Endothelial cell of umbilical vein (primary cell): ENCODE measurements around the gene SPNS2. TPM values are rescaled to one million over a fixed set of nuclear protein-coding genes. Genes with fewer than 3 reads are reported as not detected.

Experiments used
- BruUV-seq: library from RNA; stranded (reverse); fragments of 400-500 nt; replicated peaks from 2 replicates; lab custom pipeline; 2021; lab: Mats Ljungman, UMichigan
- CTCF ChIA-PET: fragments of 300-600, 350-600 bp; sonication (Branson Sonifier 250); formaldehyde crosslinking; loops from one replicate; lab custom pipeline; 2021; ENCODE audit warnings: antibody characterized with exemption, inconsistent platforms; lab: Charles Lee
- POLR2A ChIA-PET: fragments of 300-600, 350-600 bp; sonication (Branson Sonifier 250); formaldehyde crosslinking; loops from one replicate; lab custom pipeline; 2021; ENCODE audit warnings: antibody characterized with exemption, inconsistent platforms; lab: Charles Lee
- DNase-seq: peaks from one replicate; pipeline ENCODE4 v3.0.0-alpha.2; 2011; ENCODE audit warnings: low read depth, low spot score
- FAIRE-seq: peaks from 2 replicates; lab custom pipeline; 2011; peaks lifted over from hg19 to GRCh38; lab: Jason Lieb, UNC
- H2AFZ ChIP-seq: 2 replicates; pipeline ENCODE4 v1.6.0; 2012; ENCODE audit warnings: low read depth, low read length, control low read depth, inconsistent platforms
- H3K27ac ChIP-seq: 2 replicates; pipeline ENCODE4 v1.5.1; 2011; ENCODE audit warnings: low read depth, mild to moderate bottlenecking, control low read depth, low read length, moderate library complexity; ENCODE audit not compliant: insufficient read depth
- H3K27me3 ChIP-seq, 2 experiments: 2 replicates each; pipeline versions ENCODE4 v1.6.0 to v1.6.1; 2011; ENCODE audit warnings: low read length in 2 of 2, mixed read lengths in 1 of 2; ENCODE audit not compliant: control insufficient read depth in 2 of 2, insufficient read depth in 2 of 2
- H3K36me3 ChIP-seq, 2 experiments: 2 replicates in 1 of 2; 3 replicates in 1 of 2; pipeline ENCODE4 v1.5.1; 2011; ENCODE audit warnings: low read length in 2 of 2, mild to moderate bottlenecking in 1 of 2, moderate library complexity in 1 of 2; ENCODE audit not compliant: control insufficient read depth in 2 of 2, insufficient read depth in 2 of 2; ENCODE audit errors: extremely low read depth in 1 of 2
- H3K4me1 ChIP-seq: 3 replicates; pipeline ENCODE4 v1.5.1; 2011; ENCODE audit warnings: mild to moderate bottlenecking, low read length; ENCODE audit not compliant: control insufficient read depth, insufficient read depth; ENCODE audit errors: extremely low read depth
- H3K4me2 ChIP-seq: 2 replicates; pipeline ENCODE4 v1.6.1; 2011; ENCODE audit warnings: low read length, control low read depth, mixed read lengths; ENCODE audit not compliant: insufficient read depth
- H3K4me3 ChIP-seq, 3 experiments: fragments of 200-600 bp in 1 of 3; sonication (generic), shearing (Covaris generic) in 1 of 3; replicated peaks in 1 of 3; 2 replicates each; pipeline ENCODE4 v1.5.1; 2011 to 2016; ENCODE audit warnings: control low read depth in 3 of 3, low read length in 3 of 3, mild to moderate bottlenecking in 2 of 3, inconsistent platforms in 1 of 3, low read depth in 1 of 3, moderate library complexity in 1 of 3; ENCODE audit not compliant: insufficient read depth in 1 of 3
- H3K79me2 ChIP-seq: 2 replicates; pipeline ENCODE4 v1.6.0; 2012; ENCODE audit warnings: low read length, inconsistent platforms; ENCODE audit not compliant: control insufficient read depth, insufficient read depth
- H3K9ac ChIP-seq: replicated peaks from 2 replicates; pipeline ENCODE3; 2011; ENCODE audit warnings: low read length, control low read depth; ENCODE audit not compliant: insufficient read depth; ENCODE audit errors: extremely low read depth
- H3K9me1 ChIP-seq: replicated peaks from 3 replicates; pipeline ENCODE4 v1.6.0; 2011; ENCODE audit warnings: mild to moderate bottlenecking, low read length; ENCODE audit not compliant: control insufficient read depth, insufficient read depth; ENCODE audit errors: extremely low read depth
- H3K9me3 ChIP-seq: replicated peaks from 2 replicates; pipeline ENCODE4 v1.5.1; 2012; ENCODE audit warnings: low read length, inconsistent platforms; ENCODE audit not compliant: control insufficient read depth, insufficient read depth
- H4K20me1 ChIP-seq: replicated peaks from 2 replicates; pipeline ENCODE3; 2011; ENCODE audit warnings: mild to moderate bottlenecking, low read length; ENCODE audit not compliant: control insufficient read depth, insufficient read depth; ENCODE audit errors: extremely low read depth
- EZH2 ChIP-seq: IDR thresholded peaks from 2 replicates; pipeline ENCODE4 v1.6.1; 2012; ENCODE audit warnings: borderline replicate concordance, low read depth, mild to moderate bottlenecking, moderate library complexity, low read length, inconsistent platforms; ENCODE audit not compliant: severe bottlenecking
- FOS ChIP-seq: IDR thresholded peaks from 2 replicates; pipeline ENCODE4 v1.6.1; 2011; ENCODE audit warnings: mild to moderate bottlenecking, low read length, moderate library complexity, borderline replicate concordance; ENCODE audit not compliant: insufficient read depth
- GATA2 ChIP-seq: IDR thresholded peaks from 2 replicates; pipeline ENCODE4 v1.7.0; 2011; ENCODE audit warnings: low read depth, mild to moderate bottlenecking, moderate library complexity, mixed read lengths, low read length; ENCODE audit not compliant: insufficient read length, insufficient read depth
- JUN ChIP-seq: IDR thresholded peaks from 2 replicates; pipeline ENCODE4 v1.6.1; 2011; ENCODE audit warnings: borderline replicate concordance, low read depth; ENCODE audit not compliant: insufficient read length, insufficient read depth
- MYC ChIP-seq: IDR thresholded peaks from one replicate; pipeline ENCODE4 v1.6.1; 2011; ENCODE audit warnings: mild to moderate bottlenecking, low read depth, low read length
- POLR2A ChIP-seq: IDR thresholded peaks from 2 replicates; pipeline ENCODE4 v1.6.1; 2012; ENCODE audit warnings: low read depth, mild to moderate bottlenecking, control low read depth, low read length
- POLR2AphosphoS5 ChIP-seq: IDR thresholded peaks from 2 replicates; pipeline ENCODE4 v1.6.1; 2012; ENCODE audit warnings: low read depth, mild to moderate bottlenecking, control low read depth, low read length, moderate library complexity; ENCODE audit not compliant: insufficient read depth
- dilution Hi-C: fragments of 300-500 bp; cut with MboI; formaldehyde crosslinking; loops from one replicate; pipeline ENCODE4 v1.15.0; 2019; ENCODE audit warnings: low sequenced_read_pairs; ENCODE audit not compliant: extremely low pct_ligation_motif_present
- intact Hi-C: fragments of 100-400 bp; cut with micrococcal nuclease; formaldehyde crosslinking; loops from one replicate; pipeline ENCODE4 v1.10.0; 2022
- polyA plus RNA-seq, 4 experiments: library from polyadenylated mRNA; depleted of rRNA in 3 of 4; stranded (reverse) in 3 of 4; unstranded in 1 of 4; fragments of >200 nt; gene quantifications; 2 replicates each; pipeline versions ENCODE4 v1.2.1 to v1.2.3, GENCODE V29; 2011 to 2012; ENCODE audit warnings: missing spikeins in 1 of 4
- total RNA-seq: library from RNA; stranded (reverse); gene quantifications from 2 replicates; pipeline ENCODE4 v1.2.3, GENCODE V29; 2021
- TF ChIP-seq, protein P1 (sequence below): IDR thresholded peaks from 2 replicates; pipeline ENCODE4 v1.6.1; 2011; ENCODE audit not compliant: insufficient read depth, insufficient read length
- TF ChIP-seq, protein P2 (sequence below), 2 donors: IDR thresholded peaks; 1 replicate in 1 of 2; 2 replicates in 1 of 2; pipeline ENCODE4 v1.5.1; 2011; ENCODE audit warnings: low read length in 2 of 2, mild to moderate bottlenecking in 2 of 2, moderate library complexity in 2 of 2, control low read depth in 1 of 2, inconsistent platforms in 1 of 2, low read depth in 1 of 2; ENCODE audit not compliant: insufficient read depth in 1 of 2; ENCODE audit errors: extremely low read depth in 1 of 2

SPNS2 gene
- total and polyA plus RNA-seq, 2 donors (not counting 3 experiments of a cell fraction or from before 2014, with no cell fraction given): 70.2 to 77.3 TPM

DNA sequence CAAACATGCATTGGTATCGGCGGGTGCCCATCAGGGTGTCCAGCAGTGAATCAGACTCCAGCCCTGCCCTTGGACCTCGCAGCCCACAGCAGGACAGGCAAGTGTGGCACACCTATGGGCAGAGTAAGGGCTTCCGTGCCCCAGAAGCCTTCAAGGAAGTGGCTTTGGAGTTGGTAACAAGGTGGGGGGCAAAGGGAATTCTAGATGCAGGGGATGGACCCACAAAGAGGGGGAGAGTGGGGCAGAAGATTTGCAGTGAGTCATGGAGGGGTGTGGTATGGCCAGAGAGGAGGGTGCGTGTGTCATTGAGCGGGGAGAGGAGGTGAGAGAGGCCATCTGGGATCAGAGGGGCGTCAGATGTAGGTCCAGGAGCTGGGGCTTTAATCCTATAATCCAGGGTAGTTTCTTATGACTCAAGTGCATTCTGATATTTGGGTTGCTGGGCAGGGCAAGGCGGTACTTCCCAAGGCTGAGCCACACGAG lies 8.5 kb upstream of the SPNS2 start:
- Histone ChIP-seq H3K27ac (no peak overlapping the region), H3K79me2 (no peaks in the 10 kb centered on the region), H3K27me3 (no peaks in the 10 kb centered on the region), H3K9ac (no peak overlapping the region), H4K20me1 (no peaks in the 10 kb centered on the region), H3K9me1 (no peaks in the 10 kb centered on the region), H3K4me3 (no peak overlapping the region), H3K4me1 (no peaks in the 10 kb centered on the region), H3K9me3 (no peaks in the 10 kb centered on the region), H3K36me3 (no peaks in the 10 kb centered on the region), H2AFZ (no peak overlapping the region), H3K4me2 (no peak overlapping the region)
- no TSS peak for BruUV-seq
- dilution Hi-C loops (no loop called here), intact Hi-C loops (no loop called here)
- FAIRE-seq: no peak
- TF ChIP-seq EZH2 (no peak), POLR2A (no peak), FOS (no peak)
- TF ChIP-seq, protein P1, sequence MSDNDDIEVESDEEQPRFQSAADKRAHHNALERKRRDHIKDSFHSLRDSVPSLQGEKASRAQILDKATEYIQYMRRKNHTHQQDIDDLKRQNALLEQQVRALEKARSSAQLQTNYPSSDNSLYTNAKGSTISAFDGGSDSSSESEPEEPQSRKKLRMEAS: no peak
- POLR2A ChIA-PET: no interaction called here
- DNase-seq: no peak
- CTCF ChIA-PET: interaction anchor here (0.6 to 1.6 kb wide), 2 partner anchors 9 to 14 kb away, joined by 3 to 4 read pairs; partner anchors contain the start of gene SPNS2

DNA sequence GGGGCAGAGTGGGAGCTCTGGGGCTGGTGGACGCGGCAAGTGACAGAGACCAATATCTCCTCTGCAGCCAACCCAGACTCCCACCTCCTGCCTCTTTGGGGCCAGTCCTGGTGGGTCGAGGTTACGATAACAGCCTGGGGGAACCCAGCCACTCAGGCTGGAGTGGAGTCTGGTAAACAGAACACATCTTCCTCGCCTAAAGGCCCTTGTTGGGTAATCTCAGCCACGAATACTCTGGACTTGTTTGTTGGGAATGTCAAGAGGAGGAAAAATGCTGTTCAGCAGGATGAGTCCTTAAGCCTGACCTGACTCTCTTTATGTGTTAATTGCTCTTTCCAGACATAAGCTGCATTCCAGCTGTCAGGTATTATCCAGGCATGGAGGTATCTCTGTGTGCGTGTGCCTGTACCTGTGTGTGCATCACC lies 8.0 kb upstream of the SPNS2 start:
- Histone ChIP-seq H4K20me1 (no peaks in the 10 kb centered on the region), H3K79me2 (no peaks in the 10 kb centered on the region), H2AFZ (no peak overlapping the region), H3K27me3 (no peaks in the 10 kb centered on the region), H3K9me3 (no peaks in the 10 kb centered on the region), H3K9me1 (no peaks in the 10 kb centered on the region), H3K4me1 (no peaks in the 10 kb centered on the region), H3K4me2 (no peak overlapping the region), H3K27ac (no peak overlapping the region), H3K9ac (no peak overlapping the region), H3K4me3 (no peak overlapping the region), H3K36me3 (peaks cover 0 to 1% of the 10 kb centered on the region in 2 experiments)
- dilution Hi-C loops: no loop called here
- intact Hi-C loops: no loop called here
- CTCF ChIA-PET: interaction anchor here (0.6 to 1.6 kb wide), 4 partner anchors 8 to 77 kb away, joined by 3 to 5 read pairs (median 4); partner anchors contain the start of gene SPNS2
- FAIRE-seq (no peak), DNase-seq (no peak)
- TF ChIP-seq, protein P1: no peak
- TF ChIP-seq POLR2AphosphoS5 (no peak), FOS (no peak), MYC (no peak), POLR2A (no peak), JUN (no peak), GATA2 (no peak), EZH2 (no peak)
- TF ChIP-seq, protein P2, sequence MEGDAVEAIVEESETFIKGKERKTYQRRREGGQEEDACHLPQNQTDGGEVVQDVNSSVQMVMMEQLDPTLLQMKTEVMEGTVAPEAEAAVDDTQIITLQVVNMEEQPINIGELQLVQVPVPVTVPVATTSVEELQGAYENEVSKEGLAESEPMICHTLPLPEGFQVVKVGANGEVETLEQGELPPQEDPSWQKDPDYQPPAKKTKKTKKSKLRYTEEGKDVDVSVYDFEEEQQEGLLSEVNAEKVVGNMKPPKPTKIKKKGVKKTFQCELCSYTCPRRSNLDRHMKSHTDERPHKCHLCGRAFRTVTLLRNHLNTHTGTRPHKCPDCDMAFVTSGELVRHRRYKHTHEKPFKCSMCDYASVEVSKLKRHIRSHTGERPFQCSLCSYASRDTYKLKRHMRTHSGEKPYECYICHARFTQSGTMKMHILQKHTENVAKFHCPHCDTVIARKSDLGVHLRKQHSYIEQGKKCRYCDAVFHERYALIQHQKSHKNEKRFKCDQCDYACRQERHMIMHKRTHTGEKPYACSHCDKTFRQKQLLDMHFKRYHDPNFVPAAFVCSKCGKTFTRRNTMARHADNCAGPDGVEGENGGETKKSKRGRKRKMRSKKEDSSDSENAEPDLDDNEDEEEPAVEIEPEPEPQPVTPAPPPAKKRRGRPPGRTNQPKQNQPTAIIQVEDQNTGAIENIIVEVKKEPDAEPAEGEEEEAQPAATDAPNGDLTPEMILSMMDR (IDR thresholded peaks at IDR 0.05; ENCODE audit: extremely low read depth in 1 of 2, insufficient read depth in 1 of 2, low read depth in 1 of 2, low read length in 2 of 2): no peak
- BruUV-seq: no TSS peak
- POLR2A ChIA-PET: no interaction called here
